AG10803 (cell line): ENCODE data around the gene TMEM44.
A peak's percentile ranks its signal among the peaks of the same experiment; 100 is the strongest.

ENCODE experiments used
- DNase-seq: peaks from one replicate; pipeline ENCODE4 v3.0.0; 2010; ENCODE audit warnings: low read depth
- H3K4me3 ChIP-seq: 2 replicates; pipeline ENCODE4 v1.5.1; 2011; ENCODE audit warnings: mild to moderate bottlenecking, low read length, control low read depth
- CTCF ChIP-seq: conservative IDR thresholded peaks from 2 replicates; pipeline ENCODE4 v1.5.1; 2011; ENCODE audit warnings: mild to moderate bottlenecking, low read length, control low read depth, inconsistent platforms

The TMEM44 gene

GRCh38 chr3:194588741-194589140, 44.5 kb downstream of the TMEM44 start:
- no peak for TF ChIP-seq CTCF
- no peak overlapping the region for H3K4me3 ChIP-seq
- DNase-seq: no peak

GRCh38 chr3:194588236-194588635, 45.0 kb downstream of the TMEM44 start:
- no peak for DNase-seq
- TF ChIP-seq CTCF: no peak
- no peak overlapping the region for H3K4me3 ChIP-seq

DNA sequence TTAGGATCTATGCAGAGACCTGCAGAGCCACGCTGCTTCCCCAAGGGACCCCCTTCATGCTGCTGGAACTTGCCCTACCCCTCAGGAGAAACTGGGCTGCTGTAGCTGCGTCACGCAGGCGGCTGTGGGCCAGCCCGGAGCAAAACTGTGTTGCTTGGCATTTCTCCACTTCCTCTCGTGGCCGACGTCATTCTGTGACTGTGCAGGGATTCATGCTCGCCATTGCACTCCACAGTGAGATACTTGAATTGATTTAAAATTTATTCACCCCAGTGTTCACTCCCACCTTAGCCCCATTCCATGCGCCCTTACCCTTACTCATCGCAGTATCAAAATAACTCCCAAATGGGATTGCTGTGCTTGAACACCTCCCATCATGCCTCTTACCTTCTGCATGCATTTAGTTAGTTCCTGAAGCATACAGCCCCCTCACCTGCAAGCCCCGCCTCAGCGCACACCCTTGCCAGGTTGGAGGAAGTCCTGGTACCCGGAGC, 45.7 kb downstream of the TMEM44 start:
- TF ChIP-seq CTCF: no peak
- peak; percentile 24 for DNase-seq
- H3K4me3 ChIP-seq: no peak overlapping the region

DNA sequence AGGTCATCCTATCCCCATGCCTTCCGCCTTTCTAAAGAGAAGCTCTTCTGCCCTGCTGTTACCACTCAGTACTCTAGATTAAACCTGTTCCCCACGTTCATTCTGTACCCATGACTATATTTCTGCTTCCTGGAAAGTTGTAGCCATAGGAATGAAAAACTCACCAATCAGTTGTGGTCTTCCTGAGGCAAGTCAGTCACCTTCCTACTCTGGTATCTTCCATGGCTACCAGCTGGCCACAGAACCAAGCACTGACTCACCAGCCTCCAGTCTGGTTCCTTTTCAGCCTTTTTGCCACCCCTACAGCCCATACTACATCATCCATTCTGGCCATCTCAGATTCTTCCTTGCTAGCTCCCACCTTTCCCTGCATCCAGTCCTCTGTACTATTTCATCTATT, 46.4 kb downstream of the TMEM44 start:
- DNase-seq: peak; percentile 73
- no peak overlapping the region for H3K4me3 ChIP-seq
- TF ChIP-seq CTCF: no peak

DNA sequence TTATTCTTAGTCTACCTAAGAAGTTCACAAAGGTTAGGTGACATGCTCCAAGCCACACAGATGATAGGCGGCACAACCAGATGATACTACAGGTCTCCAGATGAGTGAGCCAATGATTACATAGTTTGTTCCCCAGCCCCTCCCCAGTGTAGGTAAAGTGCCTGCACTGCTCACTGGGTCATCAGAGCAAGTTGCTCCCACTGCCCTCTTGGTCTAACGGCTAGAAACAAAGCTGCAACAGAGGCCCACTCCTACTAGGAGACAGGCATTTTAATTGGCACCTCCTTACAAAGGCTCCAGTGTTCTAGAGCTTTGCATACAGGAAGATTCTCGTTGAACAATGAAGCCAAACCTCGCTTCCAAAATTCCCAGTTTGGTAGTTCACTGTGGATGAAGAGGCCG, 47.3 kb downstream of the TMEM44 start:
- no peak for DNase-seq
- TF ChIP-seq CTCF: no peak
- no peak overlapping the region for H3K4me3 ChIP-seq

GRCh38 chr3:194584866-194585265, 48.4 kb downstream of the TMEM44 start:
- H3K4me3 ChIP-seq: no peak overlapping the region
- TF ChIP-seq CTCF: no peak
- peak; percentile 20 for DNase-seq

GRCh38 chr3:194584320-194584776, 48.9 kb downstream of the TMEM44 start:
- peak overlapping the region; percentile 96 for H3K4me3 ChIP-seq
- DNase-seq: peak; percentile 30
- no peak for TF ChIP-seq CTCF
